ENCODE data around the gene NXNL1.

NXNL1 gene

DNA sequence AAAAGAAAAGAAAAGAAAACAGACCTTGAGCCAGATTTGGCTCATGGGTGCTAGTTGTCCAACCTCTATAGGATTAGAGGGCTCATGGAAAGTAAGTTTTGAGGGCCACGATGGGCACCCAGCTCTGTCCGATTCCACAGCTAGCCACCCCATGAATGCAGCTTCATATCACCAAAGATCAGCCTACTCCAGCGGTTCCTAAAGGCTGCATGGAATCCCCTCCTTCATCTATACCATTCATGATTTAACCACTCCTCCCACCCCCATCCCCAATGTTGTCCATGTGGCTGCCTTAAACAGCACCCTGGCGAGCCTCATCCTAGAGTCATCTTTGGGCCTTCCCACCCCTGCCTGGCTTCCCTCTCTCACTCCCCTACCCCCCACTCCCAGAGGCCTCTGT, 38.8 kb downstream of the NXNL1 start:
- no peaks in the 10 kb centered on the region for H3K27me3 ChIP-seq (ENCODE audit: insufficient read depth, poor library complexity, severe bottlenecking)
- no peak overlapping the region for H3K27ac ChIP-seq (ENCODE audit: poor library complexity, severe bottlenecking)
- H3K36me3 ChIP-seq (ENCODE audit: low read depth): peaks cover 22% of the 10 kb centered on the region
- no peaks in the 10 kb centered on the region for H3K9me3 ChIP-seq (ENCODE audit: severe bottlenecking)
- H3K4me1 ChIP-seq (ENCODE audit: insufficient read depth, poor library complexity, severe bottlenecking): no peaks in the 10 kb centered on the region
- ATAC-seq (ENCODE audit: low read depth) (no peak), DNase-seq (ENCODE audit: low spot score) (no peak)
- no peak overlapping the region for H3K4me3 ChIP-seq (ENCODE audit: severe bottlenecking)
- TF ChIP-seq, protein P1, sequence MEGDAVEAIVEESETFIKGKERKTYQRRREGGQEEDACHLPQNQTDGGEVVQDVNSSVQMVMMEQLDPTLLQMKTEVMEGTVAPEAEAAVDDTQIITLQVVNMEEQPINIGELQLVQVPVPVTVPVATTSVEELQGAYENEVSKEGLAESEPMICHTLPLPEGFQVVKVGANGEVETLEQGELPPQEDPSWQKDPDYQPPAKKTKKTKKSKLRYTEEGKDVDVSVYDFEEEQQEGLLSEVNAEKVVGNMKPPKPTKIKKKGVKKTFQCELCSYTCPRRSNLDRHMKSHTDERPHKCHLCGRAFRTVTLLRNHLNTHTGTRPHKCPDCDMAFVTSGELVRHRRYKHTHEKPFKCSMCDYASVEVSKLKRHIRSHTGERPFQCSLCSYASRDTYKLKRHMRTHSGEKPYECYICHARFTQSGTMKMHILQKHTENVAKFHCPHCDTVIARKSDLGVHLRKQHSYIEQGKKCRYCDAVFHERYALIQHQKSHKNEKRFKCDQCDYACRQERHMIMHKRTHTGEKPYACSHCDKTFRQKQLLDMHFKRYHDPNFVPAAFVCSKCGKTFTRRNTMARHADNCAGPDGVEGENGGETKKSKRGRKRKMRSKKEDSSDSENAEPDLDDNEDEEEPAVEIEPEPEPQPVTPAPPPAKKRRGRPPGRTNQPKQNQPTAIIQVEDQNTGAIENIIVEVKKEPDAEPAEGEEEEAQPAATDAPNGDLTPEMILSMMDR (IDR thresholded peaks at IDR 0.05; ENCODE audit: poor library complexity, severe bottlenecking): no peak

DNA sequence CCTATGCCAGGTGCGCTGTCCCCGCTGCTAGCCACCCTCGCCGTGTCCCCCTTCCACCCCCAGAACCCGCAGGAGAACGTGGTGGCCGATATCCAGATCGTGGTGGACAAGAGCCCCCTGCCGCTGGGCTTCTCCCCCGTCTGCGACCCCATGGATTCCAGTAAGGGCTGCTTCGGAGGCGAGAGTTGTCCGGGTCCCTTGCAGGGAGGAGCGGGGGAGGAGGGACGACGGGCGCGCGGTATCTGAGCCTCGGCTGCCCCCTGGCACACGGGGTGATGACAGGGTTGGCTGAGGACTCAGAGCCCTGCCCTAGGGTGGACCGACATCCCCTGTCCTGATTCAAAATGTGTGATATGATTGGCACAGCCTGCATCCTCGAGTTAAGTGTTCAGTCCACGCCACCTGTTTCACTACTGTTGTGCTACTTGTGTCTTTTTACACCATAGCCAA, 40.2 kb downstream of the NXNL1 start:
- Histone ChIP-seq H3K4me3 (ENCODE audit: severe bottlenecking) (peak overlapping the region; percentile 63), H3K27me3 (ENCODE audit: insufficient read depth, poor library complexity, severe bottlenecking) (no peaks in the 10 kb centered on the region), H3K4me1 (ENCODE audit: insufficient read depth, poor library complexity, severe bottlenecking) (no peaks in the 10 kb centered on the region), H3K36me3 (ENCODE audit: low read depth) (peaks cover 22% of the 10 kb centered on the region), H3K9me3 (ENCODE audit: severe bottlenecking) (no peaks in the 10 kb centered on the region), H3K27ac (ENCODE audit: poor library complexity, severe bottlenecking) (peak overlapping the region; percentile 50)
- TF ChIP-seq, protein P1 (IDR thresholded peaks at IDR 0.05; ENCODE audit: poor library complexity, severe bottlenecking): peak; percentile 33
- no peak for DNase-seq (ENCODE audit: low spot score)
- peak; percentile 47; the same call in 1 of the 3 replicates for ATAC-seq (ENCODE audit: low read depth)

DNA sequence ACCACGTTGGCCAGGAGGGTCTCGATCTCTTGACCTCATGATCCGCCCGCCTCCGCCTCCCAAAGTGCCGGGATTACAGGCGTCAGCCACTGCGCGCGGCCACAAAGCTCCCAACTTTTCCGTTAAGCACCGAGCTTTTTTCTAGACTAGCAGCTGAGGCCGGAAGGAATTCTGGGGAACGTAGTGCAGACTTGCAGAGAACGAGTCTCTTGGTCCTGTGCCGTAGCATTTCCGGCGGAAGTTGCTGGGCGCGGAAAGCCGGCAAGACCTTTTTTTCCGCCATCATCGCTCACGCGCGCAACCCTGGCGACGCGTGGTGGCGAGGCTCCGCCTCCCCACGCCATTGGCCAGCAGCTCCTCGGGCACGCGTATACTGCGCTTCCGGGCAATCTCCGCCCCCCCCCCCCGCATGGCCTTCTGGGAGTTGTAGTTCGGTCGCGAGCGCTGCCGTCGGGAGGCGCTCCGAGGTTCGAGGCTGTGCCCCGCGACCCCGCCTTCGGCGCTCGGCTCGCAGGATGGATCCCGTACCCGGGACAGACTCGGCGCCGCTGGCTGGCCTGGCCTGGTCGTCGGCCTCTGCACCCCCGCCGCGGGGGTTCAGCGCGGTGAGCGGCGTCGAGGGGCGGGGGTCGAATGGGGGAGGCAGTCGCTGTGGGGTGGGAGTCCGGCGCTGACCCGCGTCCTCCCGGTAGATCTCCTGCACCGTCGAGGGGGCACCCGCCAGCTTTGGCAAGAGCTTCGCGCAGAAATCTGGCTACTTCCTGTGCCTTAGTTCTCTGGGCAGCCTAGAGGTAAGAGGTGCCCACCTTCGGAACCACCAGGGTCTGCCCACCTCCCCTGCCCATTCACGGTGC, 40.9 kb downstream of the NXNL1 start, which contains the start of gene MVB12A:
TSS of gene MVB12A (plus strand) at position 427 of the 854 bp plus-strand sequence. CDS start at position 516, 89 bp downstream.
- DNase-seq (ENCODE audit: low spot score): peak; percentile 97
- H3K4me1 ChIP-seq (ENCODE audit: insufficient read depth, poor library complexity, severe bottlenecking): no peaks in the 10 kb centered on the region
- peak within 1 kb of the TSS; percentile 50 for H3K27ac ChIP-seq (ENCODE audit: poor library complexity, severe bottlenecking)
- no peaks in the 10 kb centered on the region for H3K27me3 ChIP-seq (ENCODE audit: insufficient read depth, poor library complexity, severe bottlenecking)
- H3K4me3 ChIP-seq (ENCODE audit: severe bottlenecking): peak within 1 kb of the TSS; percentile 63
- TF ChIP-seq, protein P1 (IDR thresholded peaks at IDR 0.05; ENCODE audit: poor library complexity, severe bottlenecking): no peak
- H3K9me3 ChIP-seq (ENCODE audit: severe bottlenecking): no peaks in the 10 kb centered on the region
- peak; percentile 89 for ATAC-seq (ENCODE audit: low read depth)
- H3K36me3 ChIP-seq (ENCODE audit: low read depth): peaks cover 22% of the 10 kb centered on the region

DNA sequence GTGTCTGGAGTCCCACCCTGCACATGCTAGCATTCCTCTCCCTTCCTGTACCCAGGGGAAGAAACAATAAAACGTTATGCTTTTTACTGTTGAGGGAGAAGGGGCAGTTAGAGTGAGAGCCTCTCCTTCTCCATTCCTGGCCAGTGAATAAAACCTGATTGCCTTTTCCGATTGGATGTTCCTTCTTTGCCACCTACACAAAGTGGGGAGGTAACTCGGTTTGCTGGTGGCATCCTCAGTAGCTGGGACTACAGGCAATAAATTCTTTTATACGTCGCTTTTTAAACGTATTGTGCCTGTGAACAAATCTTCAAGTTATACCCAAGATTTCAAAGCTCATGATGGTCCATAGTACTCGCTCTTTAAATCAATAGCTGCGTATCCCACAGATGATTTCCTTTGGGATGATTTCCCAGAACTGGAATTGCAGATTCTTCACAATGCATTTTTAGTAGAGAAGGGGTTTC, 41.5 kb downstream of the NXNL1 start:
- Histone ChIP-seq H3K27ac (ENCODE audit: poor library complexity, severe bottlenecking) (peak overlapping the region; percentile 34), H3K27me3 (ENCODE audit: insufficient read depth, poor library complexity, severe bottlenecking) (no peaks in the 10 kb centered on the region), H3K36me3 (ENCODE audit: low read depth) (peaks cover 22% of the 10 kb centered on the region), H3K4me1 (ENCODE audit: insufficient read depth, poor library complexity, severe bottlenecking) (no peaks in the 10 kb centered on the region), H3K9me3 (ENCODE audit: severe bottlenecking) (no peaks in the 10 kb centered on the region), H3K4me3 (ENCODE audit: severe bottlenecking) (peak overlapping the region; percentile 63)
- no peak for DNase-seq (ENCODE audit: low spot score)
- no peak for ATAC-seq (ENCODE audit: low read depth)
- TF ChIP-seq, protein P1 (IDR thresholded peaks at IDR 0.05; ENCODE audit: poor library complexity, severe bottlenecking): no peak

Data from RWPE2 (cell line).